HFFc6 (cell line): ENCODE data around the gene CEP19. TPM values are rescaled to one million over a fixed set of nuclear protein-coding genes. Genes with fewer than 3 reads are reported as not detected.

Source experiments
- DNase-seq: peaks from one replicate; pipeline ENCODE4 v3.0.0-alpha.2; 2018
- H3K27ac Mint-ChIP-seq: 2 replicates; pipeline ENCODE4 v1.8.0; 2020; ENCODE audit warnings: mild to moderate bottlenecking, mixed read lengths
- H3K27me3 Mint-ChIP-seq: 2 replicates; pipeline ENCODE4 v1.8.0; 2021; ENCODE audit warnings: mild to moderate bottlenecking, moderate library complexity, mixed read lengths; ENCODE audit not compliant: insufficient read depth
- H3K36me3 Mint-ChIP-seq: 2 replicates; pipeline ENCODE4 v1.8.0; 2021; ENCODE audit warnings: low read depth, mixed read lengths
- H3K4me1 Mint-ChIP-seq: 2 replicates; pipeline ENCODE4 v1.8.0; 2020; ENCODE audit warnings: low read depth, mixed read lengths
- H3K4me3 Mint-ChIP-seq: 2 replicates; pipeline ENCODE4 v1.8.0; 2020; ENCODE audit warnings: mild to moderate bottlenecking, moderate library complexity, mixed read lengths
- H3K9me3 Mint-ChIP-seq: 2 replicates; pipeline ENCODE4 v1.8.0; 2020; ENCODE audit warnings: mild to moderate bottlenecking, mixed read lengths
- CTCF ChIP-seq: fragments of 200-600 bp; sonication (generic); IDR thresholded peaks from 2 replicates; pipeline ENCODE4 v1.5.0; 2021; ENCODE audit warnings: antibody characterized with exemption, mild to moderate bottlenecking
- total RNA-seq, 6 experiments: library from RNA; stranded (reverse); fragmentation: NEBNext Ultra II Directional; extraction: Animal tissue kit (Norgen Biotek cat#: 25700); gene quantifications; 2 replicates in 1 of 6; 3 replicates in 5 of 6; pipeline ENCODE4 v1.2.3, GENCODE V29; 2021

The CEP19 gene
- total RNA-seq, 6 experiments from 2014 or later: 1.9 to 2.6 (median 2.1) TPM

- no peaks in the 10 kb centered on the region for H3K36me3 Mint-ChIP-seq
- H3K4me3 Mint-ChIP-seq: no peak overlapping the region
- no peak for TF ChIP-seq CTCF
- no peaks in the 10 kb centered on the region for H3K9me3 Mint-ChIP-seq
- peaks cover 17% of the 10 kb centered on the region for H3K27me3 Mint-ChIP-seq
- DNase-seq: no peak
- H3K4me1 Mint-ChIP-seq: no peaks in the 10 kb centered on the region
- no peak overlapping the region for H3K27ac Mint-ChIP-seq
These were observed 16.9 kb downstream of the CEP19 start for GRCh38 chr3:196694941-196695848.

- peak; percentile 63 for TF ChIP-seq CTCF
- peak; percentile 20 for DNase-seq
- Mint-ChIP-seq H3K4me3 (no peak overlapping the region), H3K27ac (no peak overlapping the region), H3K36me3 (no peaks in the 10 kb centered on the region), H3K9me3 (no peaks in the 10 kb centered on the region), H3K4me1 (no peaks in the 10 kb centered on the region), H3K27me3 (peaks cover 17% of the 10 kb centered on the region)
These were observed 17.8 kb downstream of the CEP19 start for GRCh38 chr3:196694202-196694638.

GRCh38 chr3:196691386-196691785 is 20.7 kb downstream of the CEP19 start:
- H3K27me3 Mint-ChIP-seq: peaks cover 17% of the 10 kb centered on the region
- no peaks in the 10 kb centered on the region for H3K9me3 Mint-ChIP-seq
- peaks cover 19% of the 10 kb centered on the region for H3K4me1 Mint-ChIP-seq
- no peak for DNase-seq
- no peaks in the 10 kb centered on the region for H3K36me3 Mint-ChIP-seq
- no peak overlapping the region for H3K4me3 Mint-ChIP-seq
- no peak for TF ChIP-seq CTCF
- no peak overlapping the region for H3K27ac Mint-ChIP-seq

- H3K4me3 Mint-ChIP-seq: no peak overlapping the region
- no peak overlapping the region for H3K27ac Mint-ChIP-seq
- no peaks in the 10 kb centered on the region for H3K9me3 Mint-ChIP-seq
- H3K27me3 Mint-ChIP-seq: peaks cover 17% of the 10 kb centered on the region
- no peak for DNase-seq
- TF ChIP-seq CTCF: no peak
- peaks cover 28% of the 10 kb centered on the region for H3K4me1 Mint-ChIP-seq
- no peaks in the 10 kb centered on the region for H3K36me3 Mint-ChIP-seq
These were observed 21.9 kb downstream of the CEP19 start for GRCh38 chr3:196689941-196690660.

GRCh38 chr3:196688349-196688748 is 23.7 kb downstream of the CEP19 start:
- peak; percentile 19 for DNase-seq
- Mint-ChIP-seq H3K36me3 (no peaks in the 10 kb centered on the region), H3K9me3 (no peaks in the 10 kb centered on the region), H3K27me3 (peaks cover 17% of the 10 kb centered on the region), H3K4me3 (peak overlapping the region; percentile 37; the same call in 1 of the 2 replicates), H3K4me1 (peaks cover 35% of the 10 kb centered on the region), H3K27ac (no peak overlapping the region; the same call in 1 of the 2 replicates)
- TF ChIP-seq CTCF: no peak
